Coronary artery (tissue), 2 donors: ENCODE measurements around the gene POLR3A.

Experiments used
- DNase-seq: peaks from one replicate; pipeline ENCODE4 v3.0.0-alpha.2; 2017; ENCODE audit warnings: low spot score
- H3K27ac ChIP-seq, 2 donors: fragments of 200-600 bp; sonication (generic); one replicate each; pipeline ENCODE4 v1.5.1; 2016 to 2019
- H3K4me3 ChIP-seq: fragments of 200-600 bp; sonication (generic); 2 replicates; pipeline ENCODE4 v1.5.1; 2016; ENCODE audit warnings: mild to moderate bottlenecking, moderate library complexity
- TF ChIP-seq, protein P1 (sequence below): fragments of 200-600 bp; sonication (generic); IDR thresholded peaks from one replicate; pipeline ENCODE4 v1.5.1; 2019; ENCODE audit warnings: antibody characterized with exemption

The POLR3A gene

DNA sequence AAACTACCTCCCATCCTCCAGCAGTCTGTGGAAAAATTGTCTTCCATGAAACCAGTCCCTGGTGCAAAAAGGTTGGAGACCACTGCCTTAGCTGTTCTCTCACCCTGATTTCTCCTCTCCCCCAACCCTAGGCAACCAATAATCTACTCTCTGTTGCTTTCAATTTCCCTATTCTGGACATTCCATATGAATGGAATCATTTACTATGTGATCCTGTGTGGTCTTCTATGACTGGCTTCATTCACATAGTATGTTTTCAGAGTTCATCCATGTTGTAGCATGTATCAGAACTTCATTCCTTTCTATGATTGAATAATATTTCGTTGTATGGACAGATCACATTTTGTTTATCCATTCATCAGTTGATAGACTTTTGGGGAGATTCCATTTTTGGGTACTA lies 64.5 kb downstream of the POLR3A start:
- no peak for DNase-seq
- Histone ChIP-seq H3K4me3 (no peak overlapping the region), H3K27ac (no peak overlapping the region)
- TF ChIP-seq, protein P1, sequence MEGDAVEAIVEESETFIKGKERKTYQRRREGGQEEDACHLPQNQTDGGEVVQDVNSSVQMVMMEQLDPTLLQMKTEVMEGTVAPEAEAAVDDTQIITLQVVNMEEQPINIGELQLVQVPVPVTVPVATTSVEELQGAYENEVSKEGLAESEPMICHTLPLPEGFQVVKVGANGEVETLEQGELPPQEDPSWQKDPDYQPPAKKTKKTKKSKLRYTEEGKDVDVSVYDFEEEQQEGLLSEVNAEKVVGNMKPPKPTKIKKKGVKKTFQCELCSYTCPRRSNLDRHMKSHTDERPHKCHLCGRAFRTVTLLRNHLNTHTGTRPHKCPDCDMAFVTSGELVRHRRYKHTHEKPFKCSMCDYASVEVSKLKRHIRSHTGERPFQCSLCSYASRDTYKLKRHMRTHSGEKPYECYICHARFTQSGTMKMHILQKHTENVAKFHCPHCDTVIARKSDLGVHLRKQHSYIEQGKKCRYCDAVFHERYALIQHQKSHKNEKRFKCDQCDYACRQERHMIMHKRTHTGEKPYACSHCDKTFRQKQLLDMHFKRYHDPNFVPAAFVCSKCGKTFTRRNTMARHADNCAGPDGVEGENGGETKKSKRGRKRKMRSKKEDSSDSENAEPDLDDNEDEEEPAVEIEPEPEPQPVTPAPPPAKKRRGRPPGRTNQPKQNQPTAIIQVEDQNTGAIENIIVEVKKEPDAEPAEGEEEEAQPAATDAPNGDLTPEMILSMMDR: no peak

- Histone ChIP-seq H3K4me3 (no peak overlapping the region), H3K27ac (no peak overlapping the region)
- no peak for DNase-seq
- TF ChIP-seq, protein P1: no peak
Measured at GRCh38 chr10:77963901-77964300, 65.4 kb downstream of the POLR3A start.

- no peak overlapping the region for H3K27ac ChIP-seq
- DNase-seq: no peak
- TF ChIP-seq, protein P1: no peak
- H3K4me3 ChIP-seq: no peak overlapping the region
Measured at GRCh38 chr10:77962350-77963146, 66.8 kb downstream of the POLR3A start.

DNA sequence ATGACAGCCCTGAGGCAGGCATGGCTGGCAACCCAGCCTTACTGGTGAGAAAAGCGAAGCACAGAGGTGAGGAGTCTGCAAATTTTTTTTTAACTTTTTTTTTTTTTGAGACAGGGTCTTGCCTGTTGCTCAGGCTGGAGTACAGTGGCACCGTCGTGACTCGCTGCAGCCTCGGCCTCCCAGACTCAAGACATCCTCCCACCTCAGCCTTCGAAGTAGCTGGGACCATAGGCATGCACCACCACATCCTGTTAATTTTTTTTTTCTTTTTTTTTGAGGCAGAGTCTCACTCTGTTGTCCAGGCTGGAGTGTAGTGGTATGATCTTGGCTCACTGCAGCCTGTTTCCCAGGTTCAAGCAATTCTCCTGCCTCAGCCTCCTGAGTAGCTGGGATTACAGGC lies 67.6 kb downstream of the POLR3A start:
- H3K4me3 ChIP-seq: no peak overlapping the region
- TF ChIP-seq, protein P1: no peak
- H3K27ac ChIP-seq: no peak overlapping the region
- DNase-seq: no peak

GRCh38 chr10:77960829-77961329 lies 68.4 kb downstream of the POLR3A start:
- DNase-seq: no peak
- Histone ChIP-seq H3K27ac (no peak overlapping the region), H3K4me3 (no peak overlapping the region)
- TF ChIP-seq, protein P1: no peak

DNA sequence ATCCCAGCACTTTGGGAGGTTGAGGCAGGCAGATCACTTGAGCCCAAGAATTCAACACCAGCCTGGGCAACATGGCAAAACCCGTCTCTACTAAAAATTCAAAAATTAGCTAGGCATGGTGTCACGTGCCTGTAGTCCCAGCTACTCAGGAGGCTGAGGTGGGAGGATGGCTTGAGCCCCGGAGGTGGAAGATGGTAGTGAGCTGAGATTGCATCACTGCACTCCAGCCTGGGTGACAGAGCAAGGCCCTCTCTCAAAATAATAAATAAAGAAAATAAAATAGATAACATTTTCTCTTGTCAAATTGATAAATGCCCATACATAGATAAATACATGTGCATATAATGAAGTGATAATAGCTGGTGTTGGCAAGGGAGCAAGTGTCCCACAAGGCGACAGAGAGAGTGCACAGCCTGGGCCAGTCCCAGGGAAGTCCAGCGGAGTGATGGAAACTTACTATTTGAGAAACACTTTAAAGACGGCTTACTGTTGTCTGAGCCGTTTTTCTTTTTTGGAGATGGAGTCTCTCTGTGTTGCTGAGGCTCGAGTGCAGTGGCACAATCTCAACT lies 69.3 kb downstream of the POLR3A start:
- TF ChIP-seq, protein P1: no peak
- DNase-seq: no peak
- no peak overlapping the region for H3K4me3 ChIP-seq
- H3K27ac ChIP-seq: no peak overlapping the region

GRCh38 chr10:77959384-77959783 lies 69.9 kb downstream of the POLR3A start:
- TF ChIP-seq, protein P1: no peak
- Histone ChIP-seq H3K4me3 (no peak overlapping the region), H3K27ac (no peak overlapping the region)
- DNase-seq: no peak
